HUES48 (cell line): ENCODE measurements around the gene TELO2.

Experiments used
- H3K27ac ChIP-seq: one replicate; pipeline ENCODE4 v1.7.0; 2013; ENCODE audit warnings: low read depth, low read length, inconsistent platforms
- H3K27me3 ChIP-seq: 2 replicates; pipeline ENCODE4 v1.6.1; 2013; ENCODE audit warnings: mild to moderate bottlenecking, low read length; ENCODE audit not compliant: control insufficient read depth, insufficient read depth
- H3K36me3 ChIP-seq: 2 replicates; pipeline ENCODE4 v1.6.1; 2013; ENCODE audit warnings: low read length; ENCODE audit not compliant: control insufficient read depth, insufficient read depth
- H3K4me1 ChIP-seq: 2 replicates; pipeline ENCODE4 v1.6.1; 2013; ENCODE audit warnings: mild to moderate bottlenecking, low read length; ENCODE audit not compliant: control insufficient read depth, insufficient read depth
- H3K4me3 ChIP-seq: 2 replicates; pipeline ENCODE4 v1.5.1; 2013; ENCODE audit warnings: mild to moderate bottlenecking, low read depth, low read length
- H3K9ac ChIP-seq: 2 replicates; pipeline ENCODE4 v1.6.1; 2013; ENCODE audit warnings: mild to moderate bottlenecking, low read depth, low read length, moderate library complexity
- H3K9me3 ChIP-seq: 2 replicates; pipeline ENCODE4 v1.6.1; 2013; ENCODE audit warnings: low read length; ENCODE audit not compliant: control insufficient read depth, insufficient read depth

Gene TELO2

GRCh38 chr16:1501630-1502029 lies 8.5 kb downstream of the TELO2 start:
- Histone ChIP-seq H3K36me3 (peaks cover 63% of the 10 kb centered on the region), H3K4me1 (no peaks in the 10 kb centered on the region), H3K9ac (no peak overlapping the region), H3K4me3 (no peak overlapping the region), H3K27ac (no peak overlapping the region), H3K27me3 (no peaks in the 10 kb centered on the region), H3K9me3 (no peaks in the 10 kb centered on the region)

- H3K4me3 ChIP-seq, result no peak overlapping the region
- no peak overlapping the region for H3K9ac ChIP-seq
- H3K36me3 ChIP-seq, result peaks cover 63% of the 10 kb centered on the region
- H3K27ac ChIP-seq, result no peak overlapping the region
- no peaks in the 10 kb centered on the region for H3K27me3 ChIP-seq
- H3K4me1 ChIP-seq, result no peaks in the 10 kb centered on the region
- no peaks in the 10 kb centered on the region for H3K9me3 ChIP-seq
Observed at GRCh38 chr16:1502092-1503004, 9.2 kb downstream of the TELO2 start.

- no peaks in the 10 kb centered on the region for H3K9me3 ChIP-seq
- no peak overlapping the region for H3K4me3 ChIP-seq
- H3K27me3 ChIP-seq, result no peaks in the 10 kb centered on the region
- H3K36me3 ChIP-seq, result peaks cover 64% of the 10 kb centered on the region
- no peak overlapping the region for H3K9ac ChIP-seq
- H3K27ac ChIP-seq, result no peak overlapping the region
- no peaks in the 10 kb centered on the region for H3K4me1 ChIP-seq
Observed at GRCh38 chr16:1503110-1503955, 10.2 kb downstream of the TELO2 start.

GRCh38 chr16:1505073-1505844 lies 12.1 kb downstream of the TELO2 start:
- Histone ChIP-seq H3K9ac (no peak overlapping the region), H3K36me3 (peaks cover 64% of the 10 kb centered on the region), H3K27me3 (no peaks in the 10 kb centered on the region), H3K4me3 (no peak overlapping the region), H3K4me1 (no peaks in the 10 kb centered on the region), H3K9me3 (no peaks in the 10 kb centered on the region), H3K27ac (no peak overlapping the region)

GRCh38 chr16:1505912-1506311 lies 12.8 kb downstream of the TELO2 start:
- Histone ChIP-seq H3K27me3 (no peaks in the 10 kb centered on the region), H3K36me3 (peaks cover 64% of the 10 kb centered on the region), H3K27ac (no peak overlapping the region), H3K4me1 (no peaks in the 10 kb centered on the region), H3K9me3 (no peaks in the 10 kb centered on the region), H3K4me3 (no peak overlapping the region), H3K9ac (no peak overlapping the region)

GRCh38 chr16:1506494-1507213 lies 13.5 kb downstream of the TELO2 start:
- H3K4me1 ChIP-seq, result no peaks in the 10 kb centered on the region
- H3K36me3 ChIP-seq, result peaks cover 56% of the 10 kb centered on the region

GRCh38 chr16:1508494-1509187 lies 15.5 kb downstream of the TELO2 start:
- Histone ChIP-seq H3K4me1 (no peaks in the 10 kb centered on the region), H3K9me3 (no peaks in the 10 kb centered on the region), H3K9ac (no peak overlapping the region), H3K36me3 (peaks cover 39% of the 10 kb centered on the region), H3K27ac (no peak overlapping the region), H3K4me3 (no peak overlapping the region), H3K27me3 (no peaks in the 10 kb centered on the region)

More at GRCh38 chr16:1506494-1507213, 13.5 kb downstream of the TELO2 start:
- H3K27me3 ChIP-seq, result no peaks in the 10 kb centered on the region
- H3K4me3 ChIP-seq, result no peak overlapping the region
- no peak overlapping the region for H3K9ac ChIP-seq
- H3K27ac ChIP-seq, result no peak overlapping the region
- no peaks in the 10 kb centered on the region for H3K9me3 ChIP-seq

GRCh38 chr16:1509307-1510221 lies 16.4 kb downstream of the TELO2 start:
- Histone ChIP-seq H3K27me3 (no peaks in the 10 kb centered on the region), H3K4me1 (no peaks in the 10 kb centered on the region), H3K27ac (no peak overlapping the region), H3K9me3 (no peaks in the 10 kb centered on the region), H3K9ac (no peak overlapping the region), H3K4me3 (no peak overlapping the region), H3K36me3 (peaks cover 39% of the 10 kb centered on the region)

- Histone ChIP-seq H3K9me3 (no peaks in the 10 kb centered on the region), H3K4me1 (no peaks in the 10 kb centered on the region), H3K4me3 (no peak overlapping the region), H3K9ac (no peak overlapping the region), H3K36me3 (peaks cover 39% of the 10 kb centered on the region), H3K27me3 (no peaks in the 10 kb centered on the region), H3K27ac (no peak overlapping the region)
Observed at GRCh38 chr16:1510272-1510671, 17.1 kb downstream of the TELO2 start.
